ENCODE measurements around the gene CCKAR.

GRCh38 chr4:26520728-26521450 is 30.6 kb upstream of the CCKAR start:
- TF ChIP-seq CTCF (optimal IDR thresholded peaks at IDR 0.05 in 1 of 3, IDR thresholded peaks at IDR 0.05 in 1 of 3, conservative IDR thresholded peaks at IDR 0.05 in 1 of 3; ENCODE audit: extremely low read depth in 1 of 3, insufficient read depth in 2 of 3, low read length in 3 of 3), result no peak
- TF ChIP-seq EZH2 (IDR thresholded peaks at IDR 0.05; ENCODE audit: low read length), result no peak
